IMR-90 (cell line): ENCODE measurements around the gene RPN1. TPM values are rescaled to one million over a fixed set of nuclear protein-coding genes. Genes with fewer than 3 reads are reported as not detected.

Source experiments
- ATAC-seq: fragments of 200-7000 bp; cut with Tn5 transposase; 2 replicates; pipeline ENCODE4 v1.9.1; 2020; ENCODE audit warnings: low read depth, mild to moderate bottlenecking, moderate library complexity
- BruUV-seq: library from RNA; stranded (reverse); fragments of 400-500 nt; replicated peaks from 2 replicates; lab custom pipeline; 2021; lab: Mats Ljungman, UMichigan
- CTCF ChIA-PET: fragments of 300-600 bp; formaldehyde crosslinking; extraction: SDS; loops from one replicate; lab custom pipeline; 2021; ENCODE audit warnings: antibody characterized with exemption; lab: Yijun Ruan, JAX
- POLR2A ChIA-PET: fragments of 300-600 bp; sonication (Branson Sonifier 250); formaldehyde crosslinking; loops from one replicate; lab custom pipeline; 2022; ENCODE audit warnings: antibody characterized with exemption; ENCODE audit not compliant: unreplicated experiment; lab: Charles Lee
- DNase-seq: peaks from one replicate; pipeline ENCODE4 v3.0.0; 2013
- H2AFZ ChIP-seq: replicated peaks from 2 replicates; pipeline ENCODE3; 2013; ENCODE audit warnings: low read length, mild to moderate bottlenecking; ENCODE audit not compliant: poor library complexity
- H2AK5ac ChIP-seq: 2 replicates; pipeline ENCODE4 v1.6.1; 2013; ENCODE audit warnings: low read depth, low read length, inconsistent platforms
- H2AK9ac ChIP-seq: replicated peaks from 2 replicates; pipeline ENCODE3; 2013; ENCODE audit warnings: mild to moderate bottlenecking, low read depth, low read length, moderate library complexity; ENCODE audit not compliant: poor library complexity
- H2BK120ac ChIP-seq: 2 replicates; pipeline ENCODE4 v1.6.1; 2013; ENCODE audit warnings: low read depth, low read length, inconsistent platforms
- H2BK15ac ChIP-seq: 3 replicates; pipeline ENCODE4 v1.6.1; 2013; ENCODE audit warnings: low read depth, low read length, inconsistent platforms
- H2BK20ac ChIP-seq: 2 replicates; pipeline ENCODE4 v1.6.1; 2013; ENCODE audit warnings: low read depth, mild to moderate bottlenecking, inconsistent platforms, low read length, moderate library complexity
- H2BK5ac ChIP-seq: 2 replicates; pipeline ENCODE4 v1.6.1; 2013; ENCODE audit warnings: mild to moderate bottlenecking, low read depth, low read length, inconsistent platforms; ENCODE audit not compliant: poor library complexity, severe bottlenecking
- H3K14ac ChIP-seq: replicated peaks from 2 replicates; pipeline ENCODE4 v1.6.1; 2013; ENCODE audit warnings: low read depth, low read length, inconsistent platforms
- H3K18ac ChIP-seq: 2 replicates; pipeline ENCODE4 v1.6.1; 2013; ENCODE audit warnings: low read depth, low read length, control low read depth
- H3K23ac ChIP-seq: 2 replicates; pipeline ENCODE4 v1.6.1; 2013; ENCODE audit warnings: low read depth, low read length, inconsistent platforms
- H3K27ac ChIP-seq: 2 replicates; pipeline ENCODE4 v1.5.1; 2013; ENCODE audit warnings: mild to moderate bottlenecking, control low read depth, low read length; ENCODE audit not compliant: insufficient read depth
- H3K27me3 ChIP-seq: 2 replicates; pipeline ENCODE4 v1.6.1; 2013; ENCODE audit warnings: low read length; ENCODE audit not compliant: control insufficient read depth, insufficient read depth
- H3K36me3 ChIP-seq: 2 replicates; pipeline ENCODE4 v1.6.1; 2013; ENCODE audit warnings: low read length, mixed read lengths; ENCODE audit not compliant: control insufficient read depth, insufficient read depth
- H3K4ac ChIP-seq: 2 replicates; pipeline ENCODE4 v1.6.1; 2013; ENCODE audit warnings: low read depth, low read length, inconsistent platforms
- H3K4me1 ChIP-seq: 2 replicates; pipeline ENCODE4 v1.6.1; 2013; ENCODE audit warnings: low read length, mixed read lengths; ENCODE audit not compliant: control insufficient read depth, insufficient read depth
- H3K4me2 ChIP-seq: 2 replicates; pipeline ENCODE4 v1.6.1; 2013; ENCODE audit warnings: low read depth, mild to moderate bottlenecking, control low read depth, low read length, moderate library complexity
- H3K4me3 ChIP-seq: 2 replicates; pipeline ENCODE4 v1.5.1; 2013; ENCODE audit warnings: low read depth, mild to moderate bottlenecking, control low read depth, low read length, moderate library complexity; ENCODE audit not compliant: insufficient read depth
- H3K56ac ChIP-seq: 2 replicates; pipeline ENCODE4 v1.6.1; 2013; ENCODE audit warnings: low read length, inconsistent platforms; ENCODE audit not compliant: insufficient read depth; ENCODE audit errors: extremely low read depth
- H3K79me1 ChIP-seq, 2 experiments: 2 replicates each; pipeline ENCODE4 v1.6.1; 2013; ENCODE audit warnings: low read length in 2 of 2, inconsistent platforms in 1 of 2, low read depth in 1 of 2
- H3K9ac ChIP-seq: 2 replicates; pipeline ENCODE4 v1.6.1; 2013; ENCODE audit warnings: low read depth, low read length, control low read depth
- H3K9me1 ChIP-seq: 2 replicates; pipeline ENCODE4 v1.6.1; 2013; ENCODE audit warnings: low read length, inconsistent platforms; ENCODE audit not compliant: insufficient read depth
- H3K9me3 ChIP-seq: 2 replicates; pipeline ENCODE4 v1.6.1; 2013; ENCODE audit warnings: low read length; ENCODE audit not compliant: control insufficient read depth, insufficient read depth
- H4K20me1 ChIP-seq: 2 replicates; pipeline ENCODE4 v1.6.1; 2013; ENCODE audit warnings: low read length, inconsistent platforms; ENCODE audit not compliant: insufficient read depth
- H4K5ac ChIP-seq: 2 replicates; pipeline ENCODE4 v1.6.1; 2013; ENCODE audit warnings: mild to moderate bottlenecking, low read depth, low read length, control low read depth
- H4K8ac ChIP-seq, 2 experiments: 2 replicates each; pipeline ENCODE4 v1.6.1; 2013; ENCODE audit warnings: low read depth in 2 of 2, low read length in 2 of 2, control low read depth in 1 of 2, inconsistent platforms in 1 of 2
- H4K91ac ChIP-seq: 2 replicates; pipeline ENCODE4 v1.6.1; 2013; ENCODE audit warnings: low read depth, low read length, inconsistent platforms; ENCODE audit not compliant: insufficient read depth
- FOS ChIP-seq: fragments of 150-350 bp; IDR thresholded peaks from 2 replicates; pipeline ENCODE4 v1.6.1; 2016; ENCODE audit warnings: low read depth, low read length
- SMC3 ChIP-seq: fragments of 150-350 bp; IDR thresholded peaks from 2 replicates; pipeline ENCODE4 v1.6.1; 2016; ENCODE audit warnings: low read depth, mild to moderate bottlenecking, antibody characterized with exemption, low read length, moderate library complexity
- WGBS, 2 experiments: methylation state at CpG; one replicate each; pipeline versions ENCODE4 v1.1.5 to v1.1.7; 2013; ENCODE audit warnings: missing lambda C conversion rate in 2 of 2; ENCODE audit not compliant: insufficient read length in 1 of 2; ENCODE audit errors: extremely low coverage in 2 of 2; 5-methylcytosine and 5-hydroxymethylcytosine counted together
- dilution Hi-C: fragments of 300-500 bp; cut with HindIII; formaldehyde crosslinking; loops from one replicate; pipeline ENCODE4 v1.14.3; 2018; ENCODE audit warnings: low sequenced_read_pairs; ENCODE audit not compliant: unreplicated experiment
- in situ Hi-C: fragments of 300-500 bp; cut with MboI; formaldehyde crosslinking; loops from 3 replicates; pipeline ENCODE4 v1.14.3; 2019; ENCODE audit warnings: low sequenced_read_pairs, inconsistent platforms, mixed read lengths
- intact Hi-C: fragments of 100-400 bp; cut with micrococcal nuclease; formaldehyde crosslinking; loops from 2 replicates; pipeline ENCODE4 v1.10.0; 2022
- polyA plus RNA-seq, 3 experiments: library from polyadenylated mRNA; depleted of rRNA; stranded (reverse); fragments of >200 nt; gene quantifications; 2 replicates each; pipeline ENCODE4 v1.2.3, GENCODE V29; 2012; ENCODE audit warnings: low replicate concordance in 1 of 3
- total RNA-seq: library from RNA; depleted of rRNA; stranded (reverse); fragments of >200 nt; gene quantifications from 2 replicates; pipeline ENCODE4 v1.2.3, GENCODE V29; 2012

Gene RPN1
- total and polyA plus RNA-seq, 2 of the 4 experiments (the other 2 are of a cell fraction): 252 to 736 TPM

GRCh38 chr3:128617270-128617556 lies 33.4 kb downstream of the RPN1 start:
- Histone ChIP-seq H3K79me1 (peaks cover 26 to 62% of the 10 kb centered on the region in 2 experiments), H2BK20ac (no peak overlapping the region), H3K4me3 (peak overlapping the region; percentile 27), H4K20me1 (peaks cover 9% of the 10 kb centered on the region; the same call in 1 of the 2 replicates), H3K27ac (peak overlapping the region; percentile 44), H2BK120ac (no peak overlapping the region), H3K56ac (no peak overlapping the region; the same call in 1 of the 2 replicates), H3K23ac (no peak overlapping the region), H3K4me1 (peaks cover 14% of the 10 kb centered on the region), H3K9ac (peak overlapping the region; percentile 58), H3K4me2 (peak overlapping the region; percentile 77), H2BK5ac (peak overlapping the region; percentile 66), H3K9me3 (no peaks in the 10 kb centered on the region), H2AK5ac (peak overlapping the region; percentile 29; the same call in 1 of the 2 replicates), H3K14ac (peak overlapping the region; percentile 53), H3K27me3 (no peaks in the 10 kb centered on the region), H3K9me1 (peaks cover 19% of the 10 kb centered on the region), H3K36me3 (peaks cover 29% of the 10 kb centered on the region), H3K18ac (no peak overlapping the region), H4K5ac (peak overlapping the region; percentile 76), H4K91ac (peak overlapping the region; percentile 15; the same call in 1 of the 2 replicates), H2BK15ac (no peak overlapping the region), H4K8ac (peak overlapping the region; percentile 53 to 86; a peak in 3 of 4 replicates), H3K4ac (peak overlapping the region; percentile 42), H2AFZ (peak overlapping the region; percentile 93), H2AK9ac (peak overlapping the region; percentile 94)
- in situ Hi-C loops (no loop called here), intact Hi-C loops (loop anchor here (1.0 kb wide), 1 partner anchor 229 kb away; no protein-coding TSS in a partner anchor), dilution Hi-C loops (no loop called here)
- ATAC-seq: no peak
- POLR2A ChIA-PET: no interaction called here
- BruUV-seq: no TSS peak
- DNase-seq: no peak
- TF ChIP-seq SMC3 (no peak), FOS (no peak)
- whole genome bisulfite sequencing, 2 experiments: 80% methylated on average over 2 of the region's 9 CpGs; no CpG with 5 or more reads in 1 of the 2 experiments
- CTCF ChIA-PET: interaction anchor here (0.9 to 1.4 kb wide), 5 partner anchors 9 to 64 kb away, joined by 3 to 6 read pairs (median 5); no protein-coding TSS in a partner anchor
